A673 (cell line): ENCODE data around the gene ABCA12. TPM values are rescaled to one million over a fixed set of nuclear protein-coding genes. Genes with fewer than 3 reads are reported as not detected.

Source experiments
- BruUV-seq: library from RNA; stranded (reverse); fragments of 400-500 nt; replicated peaks from 2 replicates; lab custom pipeline; 2021; lab: Mats Ljungman, UMichigan
- CTCF ChIA-PET: fragments of 300-600 bp; sonication (Branson Sonifier 250); formaldehyde crosslinking; loops from one replicate; lab custom pipeline; 2022; ENCODE audit warnings: antibody characterized with exemption; lab: Charles Lee
- POLR2A ChIA-PET: fragments of 300-600 bp; sonication (Branson Sonifier 250); formaldehyde crosslinking; loops from one replicate; lab custom pipeline; 2022; ENCODE audit warnings: antibody characterized with exemption; ENCODE audit not compliant: low non-redundant PET; lab: Charles Lee
- DNase-seq: peaks from one replicate; pipeline ENCODE4 v3.0.0-alpha.2; 2015; ENCODE audit warnings: low spot score
- H3K27ac ChIP-seq: fragments of 200-600 bp; sonication (generic); 2 replicates; pipeline ENCODE4 v1.5.1; 2016; ENCODE audit warnings: mixed run types, low read depth, mild to moderate bottlenecking, mixed read lengths, antibody characterized with exemption, low read length; ENCODE audit not compliant: poor library complexity, severe bottlenecking
- H3K27me3 ChIP-seq: fragments of 200-600 bp; sonication (generic); replicated peaks from 2 replicates; pipeline ENCODE4 v1.6.1; 2017; ENCODE audit warnings: mixed run types, low read depth, mild to moderate bottlenecking, mixed read lengths, antibody characterized with exemption, low read length; ENCODE audit not compliant: insufficient read depth, poor library complexity
- H3K36me3 ChIP-seq: fragments of 200-600 bp; sonication (generic); 2 replicates; pipeline ENCODE4 v1.6.1; 2016; ENCODE audit warnings: mixed run types, mild to moderate bottlenecking, mixed read lengths, antibody characterized with exemption, low read length; ENCODE audit not compliant: insufficient read depth, poor library complexity, severe bottlenecking
- H3K4me1 ChIP-seq: fragments of 200-600 bp; sonication (generic); 2 replicates; pipeline ENCODE4 v1.6.1; 2017; ENCODE audit warnings: mixed run types, mild to moderate bottlenecking, mixed read lengths, antibody characterized with exemption, low read length; ENCODE audit not compliant: insufficient read depth, poor library complexity, severe bottlenecking
- H3K4me3 ChIP-seq: fragments of 200-600 bp; sonication (generic); 2 replicates; pipeline ENCODE4 v1.5.1; 2016; ENCODE audit warnings: low read depth, mixed run types, mild to moderate bottlenecking, mixed read lengths, low read length; ENCODE audit not compliant: poor library complexity, severe bottlenecking
- H3K9me3 ChIP-seq: fragments of 200-600 bp; sonication (generic); 2 replicates; pipeline ENCODE4 v1.6.1; 2016; ENCODE audit warnings: mixed run types, low read depth, mild to moderate bottlenecking, mixed read lengths, antibody characterized with exemption, low read length; ENCODE audit not compliant: poor library complexity, severe bottlenecking
- CTCF ChIP-seq: fragments of 300-800, 200-600 bp; sonication (generic); conservative IDR thresholded peaks from 2 replicates; pipeline ENCODE4 v1.5.1; 2017; ENCODE audit warnings: low read depth, mild to moderate bottlenecking, antibody characterized with exemption, low read length, moderate library complexity, mixed read lengths
- EZH2 ChIP-seq: fragments of 200-600 bp; sonication (generic); IDR thresholded peaks from 2 replicates; pipeline ENCODE4 v1.6.1; 2017; ENCODE audit warnings: borderline replicate concordance, low read depth, mild to moderate bottlenecking, mixed read lengths, antibody characterized with exemption, low read length; ENCODE audit not compliant: poor library complexity, severe bottlenecking
- intact Hi-C: fragments of 100-400 bp; cut with micrococcal nuclease; formaldehyde crosslinking; loops from one replicate; pipeline ENCODE4 v1.10.0; 2022; ENCODE audit not compliant: unreplicated experiment
- total RNA-seq: library from RNA; stranded (reverse); gene quantifications from 2 replicates; pipeline ENCODE4 v1.2.3, GENCODE V29; 2021

ABCA12 gene
- total RNA-seq, 1 experiment from 2014 or later, result not detected

GRCh38 chr2:215141706-215142105 lies 3.3 kb upstream of the ABCA12 start:
- TF ChIP-seq CTCF (no peak), EZH2 (no peak)
- no TSS peak for BruUV-seq
- intact Hi-C loops, result no loop called here
- Histone ChIP-seq H3K4me1 (peaks cover 16% of the 10 kb centered on the region), H3K27ac (no peak overlapping the region), H3K36me3 (no peaks in the 10 kb centered on the region), H3K27me3 (no peaks in the 10 kb centered on the region), H3K4me3 (no peak overlapping the region), H3K9me3 (no peaks in the 10 kb centered on the region)
- ChIA-PET CTCF (no interaction called here), POLR2A (no interaction called here)
- no peak for DNase-seq

GRCh38 chr2:215140166-215140707 lies 1.8 kb upstream of the ABCA12 start:
- no peak overlapping the region for H3K27ac ChIP-seq
- H3K9me3 ChIP-seq, result no peaks in the 10 kb centered on the region
- no peaks in the 10 kb centered on the region for H3K27me3 ChIP-seq
- intact Hi-C loops, result no loop called here
- no peaks in the 10 kb centered on the region for H3K36me3 ChIP-seq
- H3K4me1 ChIP-seq, result peaks cover 23% of the 10 kb centered on the region
- CTCF ChIA-PET, result no interaction called here
- POLR2A ChIA-PET, result no interaction called here
- TF ChIP-seq CTCF (no peak), EZH2 (no peak)
- no peak for DNase-seq
- no TSS peak for BruUV-seq
- H3K4me3 ChIP-seq, result no peak overlapping the region

- TF ChIP-seq EZH2 (no peak), CTCF (no peak)
- Histone ChIP-seq H3K36me3 (no peaks in the 10 kb centered on the region), H3K4me3 (no peak overlapping the region), H3K27ac (no peak overlapping the region), H3K27me3 (no peaks in the 10 kb centered on the region), H3K9me3 (no peaks in the 10 kb centered on the region), H3K4me1 (peaks cover 23% of the 10 kb centered on the region)
- DNase-seq, result peak; percentile 43
- ChIA-PET POLR2A (no interaction called here), CTCF (no interaction called here)
- BruUV-seq, result no TSS peak
- intact Hi-C loops, result no loop called here
Observed at GRCh38 chr2:215137741-215138340, 585 bp downstream of the ABCA12 start.
